OCI-LY1 (cell line): ENCODE data around the gene LMLN.

ENCODE experiments used
- H2AFZ ChIP-seq: fragments of 200-600 bp; sonication (generic), shearing (Covaris generic); 2 replicates; pipeline ENCODE4 v1.6.0; 2014; ENCODE audit warnings: antibody characterized with exemption, mild to moderate bottlenecking, low read length
- H3F3A ChIP-seq: fragments of 200-600 bp; sonication (generic), shearing (Covaris generic); 2 replicates; pipeline ENCODE4 v1.6.0; 2014; ENCODE audit warnings: mild to moderate bottlenecking, antibody characterized with exemption, low read length, moderate library complexity; ENCODE audit not compliant: insufficient read depth
- H3K27ac ChIP-seq: fragments of 200-600 bp; sonication (generic); 2 replicates; pipeline ENCODE4 v1.5.1; 2014; ENCODE audit warnings: low read length, mixed run types, mild to moderate bottlenecking, low read depth; ENCODE audit not compliant: poor library complexity, severe bottlenecking
- H3K27me3 ChIP-seq: fragments of 200-600 bp; sonication (generic); 2 replicates; pipeline ENCODE4 v1.6.0; 2014; ENCODE audit warnings: antibody characterized with exemption, mild to moderate bottlenecking, low read length, moderate library complexity; ENCODE audit not compliant: insufficient read depth
- H3K36me3 ChIP-seq: fragments of 200-600 bp; sonication (generic); 2 replicates; pipeline ENCODE4 v1.6.1; 2014; ENCODE audit warnings: mild to moderate bottlenecking, antibody characterized with exemption, low read length, moderate library complexity, mixed read lengths; ENCODE audit not compliant: insufficient read depth
- H3K4me1 ChIP-seq: fragments of 200-600 bp; sonication (generic); 2 replicates; pipeline ENCODE4 v1.5.1; 2014; ENCODE audit warnings: mild to moderate bottlenecking, low read length, moderate library complexity; ENCODE audit not compliant: insufficient read depth, severe bottlenecking
- H3K4me2 ChIP-seq: fragments of 200-600 bp; sonication (generic), shearing (Covaris generic); 2 replicates; pipeline ENCODE4 v1.6.1; 2014; ENCODE audit warnings: low read length
- H3K4me3 ChIP-seq: fragments of 200-600 bp; sonication (generic); 2 replicates; pipeline ENCODE4 v1.5.1; 2014; ENCODE audit warnings: low read length, low read depth, mild to moderate bottlenecking, mixed read lengths; ENCODE audit not compliant: poor library complexity, severe bottlenecking
- H3K79me2 ChIP-seq: fragments of 200-600 bp; shearing (Covaris generic); 2 replicates; pipeline ENCODE4 v1.6.1; 2016; ENCODE audit warnings: mixed run types, low read length, mixed read lengths; ENCODE audit not compliant: insufficient read depth
- H3K9ac ChIP-seq: fragments of 200-600 bp; sonication (generic), shearing (Covaris generic); 2 replicates; pipeline ENCODE4 v1.6.1; 2014; ENCODE audit warnings: mild to moderate bottlenecking, low read length, mixed read lengths
- H3K9me2 ChIP-seq: fragments of 200-600 bp; sonication (generic), shearing (Covaris generic); 2 replicates; pipeline ENCODE4 v1.6.1; 2014; ENCODE audit warnings: low read depth, mild to moderate bottlenecking, low read length, mixed read lengths
- H3K9me3 ChIP-seq: fragments of 200-600 bp; shearing (Covaris generic); 2 replicates; pipeline ENCODE4 v1.6.1; 2014; ENCODE audit warnings: low read length, mixed read lengths
- H4K20me1 ChIP-seq: fragments of 200-600 bp; sonication (generic), shearing (Covaris generic); 2 replicates; pipeline ENCODE4 v1.6.0; 2016; ENCODE audit warnings: mild to moderate bottlenecking, low read length; ENCODE audit not compliant: insufficient read depth
- CTCF ChIP-seq: fragments of 200-600 bp; sonication (generic), shearing (Covaris generic); IDR thresholded peaks from 2 replicates; pipeline ENCODE4 v1.5.1; 2017; ENCODE audit warnings: mild to moderate bottlenecking, antibody characterized with exemption, low read length, moderate library complexity, mixed read lengths
- EZH2 ChIP-seq: fragments of 200-600 bp; sonication (generic), shearing (Covaris generic); IDR thresholded peaks from 2 replicates; pipeline ENCODE4 v1.8.0; 2017; ENCODE audit warnings: borderline replicate concordance, mixed run types, mild to moderate bottlenecking, antibody characterized with exemption, low read length, moderate library complexity, mixed read lengths

Gene LMLN

GRCh38 chr3:198022604-198023003 is 62.6 kb downstream of the LMLN start:
- Histone ChIP-seq H3K27me3 (no peaks in the 10 kb centered on the region), H3K9me3 (no peaks in the 10 kb centered on the region), H3K27ac (no peak overlapping the region), H3K9ac (no peak overlapping the region), H3F3A (no peaks in the 10 kb centered on the region), H2AFZ (no peak overlapping the region), H3K9me2 (no peaks in the 10 kb centered on the region), H3K79me2 (no peaks in the 10 kb centered on the region), H3K4me3 (no peak overlapping the region), H3K4me1 (no peaks in the 10 kb centered on the region), H4K20me1 (no peaks in the 10 kb centered on the region), H3K36me3 (no peaks in the 10 kb centered on the region), H3K4me2 (no peak overlapping the region)
- no peak for TF ChIP-seq CTCF
- no peak for TF ChIP-seq EZH2

DNA sequence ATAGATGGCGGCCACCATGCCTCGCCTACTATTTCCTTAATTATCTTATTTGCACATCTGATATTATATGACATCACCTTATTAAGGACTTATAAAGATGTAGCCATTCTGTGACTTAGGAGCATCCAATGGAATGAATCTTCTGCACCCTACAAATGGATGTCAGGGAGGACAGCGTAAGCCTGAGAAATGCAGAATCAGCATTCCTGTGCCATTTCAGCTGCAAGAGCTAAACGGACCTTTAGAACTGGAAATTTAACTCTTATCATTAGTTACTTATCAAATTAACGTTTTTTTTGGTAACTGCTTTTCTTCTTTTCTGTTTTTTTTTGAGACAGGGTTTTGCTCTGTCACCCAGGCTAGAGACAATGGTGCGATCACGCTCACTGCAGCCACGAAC is 65.6 kb downstream of the LMLN start:
- Histone ChIP-seq H3K36me3 (no peaks in the 10 kb centered on the region), H2AFZ (no peak overlapping the region), H3K4me3 (no peak overlapping the region), H3K27me3 (no peaks in the 10 kb centered on the region), H3K9ac (no peak overlapping the region), H3K4me1 (no peaks in the 10 kb centered on the region), H3K79me2 (no peaks in the 10 kb centered on the region), H3K27ac (no peak overlapping the region), H4K20me1 (no peaks in the 10 kb centered on the region), H3K4me2 (no peak overlapping the region), H3K9me2 (no peaks in the 10 kb centered on the region), H3K9me3 (no peaks in the 10 kb centered on the region), H3F3A (no peaks in the 10 kb centered on the region)
- TF ChIP-seq EZH2 (no peak), CTCF (no peak)

DNA sequence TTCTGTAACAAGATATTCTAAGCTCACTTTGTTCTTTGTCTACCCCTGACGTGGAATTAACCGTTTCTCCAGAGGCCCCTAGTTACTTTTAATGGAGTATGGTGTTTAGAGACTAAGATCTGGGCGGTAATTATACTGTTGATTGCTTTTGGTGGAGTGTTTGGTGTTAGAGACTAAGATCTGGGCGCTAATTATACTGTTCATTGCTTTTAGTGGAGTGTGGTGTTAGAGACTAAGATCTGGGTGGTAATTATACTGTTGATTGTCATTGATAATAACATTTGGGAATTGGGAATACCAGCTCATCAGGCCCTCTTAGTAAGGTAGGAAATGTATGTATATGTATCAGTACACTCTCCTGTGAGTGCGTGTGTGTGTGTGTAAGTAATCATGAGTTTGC is 66.6 kb downstream of the LMLN start:
- Histone ChIP-seq H3K4me1 (no peaks in the 10 kb centered on the region), H3K4me3 (no peak overlapping the region), H3F3A (no peaks in the 10 kb centered on the region), H3K9me3 (no peaks in the 10 kb centered on the region), H3K36me3 (no peaks in the 10 kb centered on the region), H3K79me2 (no peaks in the 10 kb centered on the region), H3K27ac (no peak overlapping the region), H4K20me1 (no peaks in the 10 kb centered on the region), H3K27me3 (no peaks in the 10 kb centered on the region), H2AFZ (no peak overlapping the region), H3K9me2 (no peaks in the 10 kb centered on the region), H3K4me2 (no peak overlapping the region), H3K9ac (no peak overlapping the region)
- TF ChIP-seq CTCF: no peak
- no peak for TF ChIP-seq EZH2
